TTC549 (cell line): ENCODE results near the gene PRKCE.

Experiments
- FAIRE-seq: peaks from 2 replicates; lab custom pipeline; 2012; peaks lifted over from hg19 to GRCh38; lab: Jason Lieb, UNC

The PRKCE gene

DNA sequence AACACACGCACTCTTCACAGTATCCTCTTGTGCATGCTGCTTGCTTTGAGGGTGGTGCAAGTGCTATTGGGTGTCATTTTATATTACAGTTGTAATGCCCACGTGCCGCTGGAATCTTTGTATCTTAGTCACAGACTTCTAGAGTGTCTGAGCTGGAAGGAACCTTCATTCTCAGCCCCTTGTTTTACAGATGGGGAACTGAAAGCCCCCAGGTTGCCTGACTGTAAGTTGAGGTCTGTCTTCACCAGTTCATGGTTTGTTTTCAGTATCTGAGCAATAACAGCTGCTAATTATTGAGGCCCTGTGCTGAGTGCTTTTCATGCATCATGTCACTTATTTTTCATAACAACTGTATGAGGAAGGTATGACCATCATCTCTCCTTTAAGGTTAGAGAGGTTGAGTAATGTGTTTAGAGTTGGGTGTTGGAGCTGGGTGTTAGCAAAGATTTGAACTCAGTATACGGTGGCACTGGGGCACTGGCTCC lies 77.0 kb downstream of the PRKCE start:
- FAIRE-seq, result no peak

DNA sequence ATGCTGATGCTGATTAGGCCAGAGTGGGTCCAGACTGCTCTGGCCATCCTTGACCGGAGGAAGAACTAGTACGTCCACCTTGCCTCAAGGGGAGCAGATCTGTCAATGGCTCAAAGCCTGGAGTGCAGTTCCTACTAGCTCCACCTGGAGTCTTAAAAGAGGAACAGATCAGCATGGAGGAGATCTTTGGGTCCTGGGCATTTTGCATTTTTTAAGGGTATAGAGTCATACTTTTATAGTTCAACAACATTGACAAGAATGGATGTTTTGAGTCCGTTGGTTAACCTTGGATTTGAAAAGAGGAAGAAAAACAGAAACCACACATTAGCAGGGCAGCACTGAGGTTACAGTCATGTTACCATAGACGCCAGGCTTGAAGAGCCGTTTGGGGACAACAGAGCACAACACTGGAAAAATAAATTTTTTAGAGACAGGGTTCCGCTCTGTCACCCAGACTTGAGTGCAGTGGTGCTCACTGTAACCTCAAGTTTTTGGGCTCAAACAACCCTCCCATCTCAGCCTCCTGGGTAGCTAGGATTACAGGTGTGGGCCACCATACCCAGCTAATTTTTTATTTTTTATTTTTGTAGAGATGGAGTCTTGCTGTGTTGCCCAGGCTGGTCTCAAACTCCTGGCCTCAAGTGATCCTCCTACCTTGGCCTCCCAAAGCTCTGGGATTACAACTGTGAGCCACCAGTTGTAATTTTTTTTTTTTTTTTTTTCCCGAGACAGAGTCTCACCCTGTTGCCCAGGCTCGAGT lies 78.5 kb downstream of the PRKCE start:
- FAIRE-seq, result no peak

DNA sequence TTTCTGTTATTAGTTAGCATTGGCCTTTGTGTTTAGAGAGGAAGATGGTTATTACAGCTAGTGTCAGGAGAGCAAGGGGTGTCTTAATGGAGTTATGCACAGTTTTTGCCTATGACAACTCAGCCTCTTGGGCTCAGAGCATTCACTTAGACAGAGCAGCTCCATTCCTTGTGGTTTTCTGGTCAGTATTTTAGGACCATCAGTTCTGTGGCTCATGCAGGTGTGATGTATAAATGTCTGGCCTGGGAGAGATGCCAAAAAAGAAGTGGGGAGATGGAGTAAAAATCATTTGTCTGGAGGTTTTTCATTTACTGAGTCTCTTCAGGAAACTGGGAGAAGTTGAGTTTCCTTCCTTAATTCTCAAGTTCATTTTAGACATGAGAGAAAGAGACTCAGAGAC lies 79.7 kb downstream of the PRKCE start:
- no peak for FAIRE-seq

DNA sequence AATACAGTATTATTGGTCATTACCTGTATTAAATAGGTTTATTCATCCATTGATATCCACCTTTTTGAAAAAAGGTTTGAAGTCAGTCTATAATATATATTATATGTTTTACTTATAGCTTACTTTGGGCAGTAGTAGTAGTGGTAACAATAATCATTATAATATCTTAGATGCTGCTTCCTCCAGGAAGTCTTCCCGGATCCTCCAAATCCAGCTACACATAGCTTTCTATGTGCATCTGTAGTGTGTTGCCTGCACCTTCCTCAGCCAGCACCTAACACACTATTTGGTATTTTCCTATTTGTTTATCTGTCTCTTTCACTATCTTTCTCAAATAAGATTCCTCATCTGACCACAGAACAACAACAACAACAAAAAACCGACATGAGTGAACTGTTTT lies 81.0 kb downstream of the PRKCE start:
- FAIRE-seq, result no peak

DNA sequence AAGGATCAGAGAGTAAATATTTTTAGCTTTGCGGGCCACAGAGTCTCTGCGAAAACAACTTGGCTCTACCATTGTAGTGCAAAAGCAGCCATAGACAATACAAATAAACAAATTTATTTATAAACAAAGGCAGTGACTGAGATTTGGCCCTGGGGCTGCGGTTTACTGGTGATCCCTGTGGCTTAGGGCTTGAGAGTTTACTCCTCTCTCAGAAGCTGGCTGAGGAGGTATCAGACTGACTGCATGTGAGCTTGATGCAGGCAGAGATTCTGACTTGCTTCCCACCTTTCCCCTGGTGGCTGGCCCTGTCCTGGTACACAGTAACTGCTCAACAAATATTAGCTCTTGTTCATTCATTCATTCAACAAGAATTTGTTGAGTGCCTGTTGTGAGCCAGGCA lies 81.5 kb downstream of the PRKCE start:
- no peak for FAIRE-seq

DNA sequence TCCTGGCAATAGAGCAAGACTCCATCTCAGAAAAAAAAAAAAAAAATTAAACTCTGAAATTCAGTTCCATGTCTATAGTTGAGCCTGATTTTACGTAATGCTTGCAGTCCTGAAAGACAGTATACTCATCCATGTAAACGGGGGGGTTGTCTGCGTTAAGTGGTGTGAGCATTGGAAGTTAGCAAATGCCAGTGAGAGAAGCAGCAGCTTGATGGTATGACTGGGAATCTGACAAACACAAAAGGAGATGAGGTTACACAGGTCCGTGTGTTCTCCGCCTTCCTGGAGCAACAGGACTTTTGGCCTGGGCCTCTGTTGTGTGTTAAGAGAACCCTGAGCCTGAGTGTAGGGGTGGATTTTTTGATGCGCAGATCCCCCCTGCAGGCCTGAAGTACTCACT lies 82.9 kb downstream of the PRKCE start:
- no peak for FAIRE-seq

DNA sequence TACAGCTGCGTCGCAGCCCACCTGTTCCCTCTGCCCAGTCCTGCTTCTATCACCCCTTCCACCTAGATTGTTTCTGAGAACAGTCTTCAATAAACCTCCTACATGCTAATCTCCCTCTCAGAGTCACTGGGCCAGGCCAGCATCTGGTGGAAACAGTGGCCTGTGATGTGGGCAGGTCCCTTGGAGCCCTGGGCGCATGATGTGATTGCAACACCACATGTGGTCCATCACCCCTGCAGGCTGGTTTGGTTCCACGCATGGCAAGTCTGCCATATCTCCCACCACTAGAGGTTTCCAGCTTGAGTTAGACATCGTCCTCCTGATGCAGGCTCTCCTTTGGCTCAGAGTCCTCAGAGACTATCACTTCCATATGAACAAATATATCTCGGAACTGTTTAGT lies 83.5 kb downstream of the PRKCE start:
- no peak for FAIRE-seq

DNA sequence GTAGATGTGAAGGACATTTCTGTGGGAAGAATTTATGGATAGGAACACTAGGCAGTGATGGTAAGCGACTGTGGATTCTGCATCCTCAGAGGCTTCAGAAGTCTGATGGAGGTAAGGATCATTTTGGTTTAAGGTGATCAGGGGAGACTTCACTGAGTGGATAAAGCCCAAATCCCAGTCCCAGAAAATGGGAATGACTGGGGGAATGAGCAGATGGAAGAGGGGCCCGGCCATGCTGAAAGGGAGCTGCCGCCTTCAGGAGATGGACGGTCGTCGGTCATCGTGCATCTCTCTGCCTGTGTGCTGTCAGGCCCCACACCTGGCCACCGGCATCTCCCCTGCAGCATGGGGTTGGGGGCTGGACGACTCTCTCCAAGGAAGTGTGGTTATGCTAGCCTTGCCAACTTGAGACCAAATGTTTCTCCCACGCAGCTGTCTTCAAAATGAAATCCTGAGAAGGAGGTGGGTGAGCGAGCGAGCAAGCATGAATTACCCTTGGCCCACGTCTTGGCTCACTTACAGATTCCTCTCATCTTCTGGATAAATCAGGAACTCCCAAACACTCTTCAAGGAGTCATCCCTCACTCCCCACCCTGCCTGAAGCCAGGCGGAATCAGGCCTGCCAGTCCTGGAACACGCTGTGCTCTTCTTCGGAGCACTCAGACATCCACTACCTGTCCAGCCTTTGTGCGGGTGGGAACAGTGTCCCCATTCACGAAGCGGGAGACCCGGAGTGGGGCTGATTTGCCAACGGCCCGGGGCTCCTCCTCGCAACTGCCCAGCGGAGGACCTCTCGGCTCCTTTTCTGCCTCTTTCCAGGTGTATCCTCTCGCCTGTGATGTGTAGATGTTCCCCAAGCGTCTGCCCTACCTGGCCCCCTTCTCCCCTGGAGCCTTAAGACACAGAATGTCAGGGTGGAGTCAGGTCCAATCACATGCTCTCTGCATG lies 85.6 kb downstream of the PRKCE start:
- FAIRE-seq, result no peak

DNA sequence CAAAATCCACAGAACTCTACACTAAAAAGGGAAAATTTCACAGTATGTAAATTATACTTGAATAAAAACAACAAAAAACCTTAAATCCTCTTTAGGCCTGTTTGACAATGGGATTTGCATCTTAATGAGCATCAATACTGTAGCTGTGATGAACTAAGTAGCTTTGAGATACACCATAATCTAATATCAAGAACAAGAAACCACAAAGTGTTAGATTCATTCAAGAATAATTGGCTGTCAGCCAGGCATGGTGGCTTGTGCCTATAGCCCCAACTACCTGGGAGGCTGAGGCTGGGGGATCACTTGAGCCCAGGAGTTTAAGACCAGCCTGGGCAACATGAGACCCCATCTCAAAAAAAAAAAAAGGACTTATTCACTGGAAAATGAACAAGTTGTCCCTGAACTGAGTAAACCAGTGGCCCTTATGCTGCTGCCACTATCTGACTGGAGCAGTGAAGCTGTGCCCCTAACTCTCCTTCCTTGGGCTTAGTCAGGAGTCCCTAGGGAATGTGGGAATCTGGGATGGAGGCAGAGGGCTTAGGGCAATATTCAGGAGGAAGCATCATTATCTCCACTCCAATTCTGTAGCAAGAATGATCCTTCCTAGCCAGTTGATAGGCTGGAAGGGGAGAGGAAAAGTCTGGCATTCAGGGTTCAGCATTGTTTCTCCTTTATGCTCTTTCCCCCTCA lies 88.5 kb downstream of the PRKCE start:
- no peak for FAIRE-seq

DNA sequence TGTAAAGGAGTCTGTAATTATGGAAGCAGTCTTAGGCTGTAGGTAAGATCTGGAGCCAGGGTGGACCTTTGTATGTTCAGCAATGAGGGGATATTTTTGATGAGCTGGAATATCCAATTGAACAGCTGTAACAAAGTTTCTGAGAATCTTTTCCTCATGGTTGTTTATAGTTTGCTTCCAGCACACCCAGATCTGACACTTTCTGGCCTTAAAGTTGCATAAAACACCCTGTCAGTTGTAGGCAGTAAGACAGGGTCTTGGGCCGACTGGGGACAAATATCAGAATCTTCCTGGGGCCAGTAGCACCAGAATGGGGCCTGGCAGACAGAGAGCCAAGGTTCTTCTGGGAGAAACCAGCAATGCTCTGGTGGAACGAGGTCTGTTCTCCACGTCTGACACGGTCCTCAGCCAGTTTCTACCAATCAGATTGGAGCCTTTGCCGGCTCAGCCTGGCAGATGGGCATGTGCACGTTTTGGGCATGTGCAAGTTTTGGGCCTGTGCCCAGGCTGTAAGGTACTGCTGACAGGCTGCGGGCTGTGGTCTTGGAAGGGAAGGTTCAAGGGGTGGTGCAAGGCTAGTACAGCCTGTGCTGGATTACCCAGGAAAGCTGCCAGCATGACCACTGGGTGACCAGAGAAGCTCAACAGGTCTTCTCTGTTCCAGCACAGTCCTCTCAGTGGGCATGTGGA lies 89.8 kb downstream of the PRKCE start:
- FAIRE-seq, result no peak

DNA sequence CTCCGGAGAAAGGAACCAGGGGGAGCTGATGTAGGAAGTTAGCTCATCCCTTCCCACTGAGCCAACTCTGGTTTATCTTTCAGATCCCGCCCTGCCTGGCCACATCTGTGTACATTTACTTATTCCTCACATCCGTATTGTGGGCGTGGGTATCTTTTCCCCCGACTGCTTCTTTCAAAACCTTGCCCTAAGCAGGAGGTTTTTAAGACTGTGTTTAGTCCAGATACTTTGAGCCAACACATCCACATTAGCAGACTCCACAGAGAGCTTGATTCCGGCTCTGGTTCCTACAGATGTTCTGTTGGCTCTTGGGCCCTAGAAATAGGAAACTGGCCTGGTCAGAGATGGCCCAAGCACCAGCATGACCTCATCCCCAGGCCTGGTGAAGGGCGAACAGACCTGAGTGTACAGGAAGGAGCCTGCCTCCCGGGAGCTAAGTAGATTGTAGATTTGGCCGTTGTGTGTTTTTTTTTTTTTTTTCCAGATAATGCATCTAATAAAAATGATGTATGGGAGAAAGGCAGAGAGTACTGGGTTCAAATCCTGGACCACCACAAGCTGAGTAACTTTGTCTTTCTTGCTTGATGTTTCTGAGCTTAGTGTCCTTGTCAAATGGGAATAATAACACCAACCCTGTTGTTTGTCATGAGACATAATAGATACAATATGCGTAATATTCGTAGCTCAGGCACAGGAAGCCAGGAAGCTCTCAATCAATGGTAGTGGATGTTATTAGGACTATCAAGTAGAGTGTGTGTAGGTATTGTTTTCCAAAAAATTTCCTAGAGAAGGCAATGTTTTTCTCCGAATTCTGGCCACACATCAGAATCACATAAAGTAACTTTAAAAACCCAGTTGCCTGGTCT lies 92.3 kb downstream of the PRKCE start:
- no peak for FAIRE-seq

DNA sequence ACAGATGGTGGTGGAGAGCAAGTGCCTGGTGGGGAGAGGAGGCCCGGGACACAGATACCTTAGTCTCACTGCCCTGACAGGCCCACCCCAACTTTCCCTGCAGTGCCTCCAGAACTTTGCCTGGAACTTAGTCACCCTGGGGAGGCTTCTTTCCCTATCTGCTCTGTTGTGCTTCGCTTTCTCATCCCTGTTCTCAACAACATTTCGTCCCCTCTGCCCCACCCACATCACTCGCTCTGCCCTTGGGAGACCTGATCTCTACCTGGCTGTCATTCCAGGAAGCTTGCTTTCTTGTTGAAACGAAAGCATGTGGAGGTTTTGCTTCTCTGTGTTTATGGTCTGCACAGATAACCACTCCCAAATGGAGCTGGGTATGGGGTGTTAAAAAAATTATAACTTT lies 93.8 kb downstream of the PRKCE start:
- no peak for FAIRE-seq

DNA sequence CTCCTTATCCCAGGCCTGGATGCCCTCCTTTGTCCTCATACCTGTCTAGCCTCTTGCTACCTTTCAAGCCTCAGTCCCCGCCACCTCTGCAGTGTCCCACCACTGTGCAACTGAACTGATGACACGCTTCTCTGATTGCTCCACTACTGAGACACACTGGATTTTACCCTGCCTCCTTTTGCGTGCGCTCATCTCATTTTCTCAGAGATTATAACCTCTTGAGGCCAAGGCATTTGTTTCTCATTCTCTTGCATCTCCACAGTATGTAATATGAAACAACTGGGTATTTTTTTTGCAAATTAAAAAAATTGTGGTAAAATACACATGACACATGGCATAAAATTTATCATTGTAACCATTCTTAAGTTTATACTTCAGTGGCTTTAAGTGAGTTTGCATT lies 95.4 kb downstream of the PRKCE start:
- no peak for FAIRE-seq

DNA sequence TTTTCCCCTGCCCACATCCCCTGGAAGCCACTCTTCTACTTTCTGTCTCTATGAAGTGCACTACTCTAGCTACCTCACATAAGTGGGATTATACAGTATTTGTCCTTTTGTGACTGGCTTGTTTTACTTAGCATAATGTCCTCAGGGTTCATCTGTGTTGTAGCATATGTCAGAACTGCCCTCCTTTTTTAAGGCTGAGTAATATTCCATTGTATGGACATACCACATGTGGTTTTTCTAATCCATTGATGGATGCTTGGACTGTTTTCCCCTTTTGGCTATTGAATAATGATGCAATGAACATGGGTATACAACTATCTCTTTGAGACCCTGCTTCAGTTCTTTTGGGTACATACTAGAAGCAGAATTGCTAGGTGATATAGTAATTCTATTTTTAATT lies 95.9 kb downstream of the PRKCE start:
- FAIRE-seq, result no peak

DNA sequence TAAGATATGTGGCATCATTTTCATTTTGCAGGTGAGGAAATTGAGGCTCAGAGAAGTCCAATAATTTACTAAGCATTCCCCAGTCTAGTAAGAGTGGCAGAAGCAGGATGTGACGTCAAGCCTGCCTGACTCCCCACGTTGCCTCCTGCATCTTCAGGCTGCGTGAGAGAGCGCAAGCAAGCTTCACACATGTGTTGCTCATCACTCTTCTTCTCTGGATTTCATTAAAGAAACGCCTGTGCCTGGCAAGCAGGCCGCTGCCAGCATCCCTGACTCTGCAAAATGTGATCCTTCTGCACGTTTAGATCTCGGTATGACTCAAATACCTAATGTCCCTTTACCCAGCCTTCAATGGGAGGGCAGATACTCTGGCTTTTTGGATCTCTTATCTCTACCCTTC lies 96.8 kb downstream of the PRKCE start:
- no peak for FAIRE-seq

DNA sequence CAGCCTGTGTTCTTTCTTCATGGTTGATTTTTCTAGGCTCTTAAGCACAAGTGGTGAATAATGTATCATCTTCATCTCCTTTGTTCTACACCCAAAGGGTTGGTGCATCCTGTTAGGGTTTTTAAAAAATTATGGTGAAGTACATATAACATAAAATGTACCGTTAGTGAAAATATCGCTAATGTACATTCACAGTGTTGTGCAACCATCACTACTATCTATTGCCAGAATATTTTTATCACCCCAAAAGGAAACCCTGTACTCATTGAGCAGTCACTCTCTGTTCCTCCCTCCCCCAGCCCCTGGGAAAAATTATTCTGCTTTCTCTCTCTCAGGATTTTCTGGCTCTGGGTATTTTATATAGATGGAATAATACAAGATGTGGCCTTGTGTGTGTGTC lies 98.5 kb downstream of the PRKCE start:
- FAIRE-seq, result no peak

DNA sequence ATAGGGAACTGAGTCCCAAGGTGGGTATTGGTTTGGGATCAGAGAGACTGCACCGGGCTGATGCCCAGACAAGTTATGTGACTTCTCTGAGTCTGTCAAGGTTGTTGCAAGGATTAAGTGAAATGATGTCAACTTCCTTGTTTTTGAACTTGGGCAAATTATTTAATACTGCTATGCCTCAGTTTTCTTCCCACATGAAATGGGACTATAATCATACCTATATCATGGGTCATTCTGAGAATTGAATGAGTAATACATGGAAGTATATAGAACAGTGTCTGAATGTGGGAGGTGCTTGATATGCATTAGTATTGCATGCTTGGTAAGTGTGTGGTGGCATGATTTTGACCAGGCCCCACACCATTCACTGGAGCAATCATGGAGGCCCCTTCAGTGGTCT lies 99.0 kb downstream of the PRKCE start:
- no peak for FAIRE-seq

DNA sequence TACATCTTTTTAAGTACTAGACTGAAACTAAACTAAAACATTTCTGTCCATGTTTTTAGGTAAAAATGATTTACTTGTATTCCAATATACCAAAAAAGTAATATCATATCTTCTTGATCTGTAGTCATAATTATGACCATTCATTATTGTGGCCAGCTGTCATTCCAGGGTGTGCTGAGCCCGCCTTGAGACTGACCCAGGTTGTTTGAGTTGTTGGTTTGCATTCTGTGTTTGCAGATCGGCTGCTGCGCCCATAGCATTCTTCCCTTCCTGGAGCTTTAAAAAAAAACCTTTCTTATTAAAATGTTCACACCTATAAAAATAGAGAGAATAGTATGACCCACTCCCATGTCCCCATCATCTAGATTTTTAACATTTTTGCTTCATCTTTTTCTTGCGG lies 101.9 kb downstream of the PRKCE start:
- FAIRE-seq, result no peak

DNA sequence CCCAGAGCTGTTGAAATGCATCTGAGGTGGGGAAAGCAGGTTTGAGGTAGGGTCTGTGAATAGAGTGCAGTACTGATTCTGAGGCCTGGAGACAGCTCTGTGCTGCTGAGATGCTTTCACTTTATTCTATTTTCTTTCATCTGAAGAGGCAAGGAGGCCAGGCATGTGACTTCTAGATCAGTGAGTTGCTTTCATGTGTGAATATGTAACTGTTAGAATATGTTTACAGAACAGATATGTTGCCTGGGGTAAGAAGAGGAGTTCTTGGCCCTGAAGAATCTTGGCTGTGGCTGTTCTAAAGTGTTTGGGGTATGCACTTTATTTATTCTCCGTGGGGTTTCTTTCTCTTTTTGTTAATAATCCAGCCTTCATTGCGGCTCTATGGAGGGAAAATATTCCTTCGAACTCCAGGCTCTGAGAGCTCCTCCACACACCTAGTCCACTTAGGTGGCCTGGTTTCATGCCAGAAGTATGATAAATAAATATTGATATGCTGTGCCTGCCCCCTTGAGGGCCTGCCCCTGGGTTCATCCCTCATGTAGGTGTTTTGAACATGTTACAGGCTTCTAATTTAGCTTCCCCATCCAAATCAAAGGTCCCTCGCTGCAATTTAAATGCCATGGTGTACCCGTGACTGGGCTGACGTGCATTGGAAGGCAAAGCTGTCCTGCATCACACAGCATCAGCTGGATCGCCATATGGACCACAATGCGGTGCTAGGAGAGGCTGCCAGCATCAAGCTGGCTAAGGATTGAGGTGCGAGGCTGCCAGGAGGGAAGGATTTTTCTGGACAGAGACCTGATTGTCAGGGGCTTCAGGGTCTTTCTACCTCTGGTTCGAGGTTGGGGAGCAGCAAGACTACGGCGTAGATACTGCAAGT lies 102.9 kb downstream of the PRKCE start:
- no peak for FAIRE-seq
